OCI-LY3 (cell line): Measurements from ENCODE around the gene SERTAD1.

Source experiments
- CTCF ChIP-seq: fragments of 200-600, 300-600 bp; sonication (generic); IDR thresholded peaks from 2 replicates; pipeline ENCODE4 v1.5.1; 2014; ENCODE audit warnings: antibody characterized with exemption, low read length, low read depth
- EZH2phosphoT487 ChIP-seq: fragments of 200-600 bp; shearing (Covaris generic); IDR thresholded peaks from 2 replicates; pipeline ENCODE4 v1.6.1; 2018; ENCODE audit warnings: antibody characterized with exemption, mixed run types, low read depth

DNA sequence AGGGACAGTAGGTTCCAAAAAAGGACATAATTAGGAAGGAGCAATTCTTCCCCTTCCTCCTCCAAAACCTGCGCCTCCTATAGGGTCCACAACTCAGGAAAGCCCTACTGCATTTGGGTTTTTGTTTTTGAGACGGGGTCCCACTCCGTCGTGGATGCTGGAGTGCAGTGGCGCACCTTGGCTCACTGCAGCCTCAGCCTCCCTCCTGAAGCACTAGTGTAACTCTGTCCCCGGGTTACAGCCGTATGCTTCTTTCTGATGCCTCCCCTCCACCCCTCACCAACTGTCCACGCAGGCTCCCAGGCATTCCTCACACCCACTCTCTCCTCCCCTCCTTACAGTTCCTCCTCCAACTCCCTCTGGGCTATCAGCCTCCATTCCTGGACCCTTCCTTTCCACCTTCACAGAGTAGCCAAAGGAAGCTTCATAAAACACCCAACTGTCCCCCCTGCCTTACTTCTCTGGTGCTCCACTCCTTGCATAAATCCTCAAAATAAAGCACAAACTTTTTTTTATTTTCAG is 20.5 kb upstream of the SERTAD1 start:
- TF ChIP-seq CTCF = no peak
- no peak for TF ChIP-seq EZH2phosphoT487
